NT2/D1 (cell line): ENCODE measurements around the gene ARHGEF4.

Experiments
- SUZ12 ChIP-seq: IDR thresholded peaks from 2 replicates; pipeline ENCODE4 v1.6.1; 2011; ENCODE audit not compliant: insufficient read length, insufficient read depth; ENCODE audit errors: extremely low read depth
- YY1 ChIP-seq: IDR thresholded peaks from 2 replicates; pipeline ENCODE4 v1.6.1; 2011; ENCODE audit not compliant: insufficient read length, insufficient read depth
- ZNF274 ChIP-seq: IDR thresholded peaks from 2 replicates; pipeline ENCODE4 v1.6.1; 2011; ENCODE audit warnings: mild to moderate bottlenecking, low read depth, low read length

GRCh38 chr2:131045286-131046027, 208.7 kb downstream of the ARHGEF4 start:
- TF ChIP-seq ZNF274 (no peak), YY1 (no peak), SUZ12 (no peak)
